ENCODE measurements around the gene BAIAP2.

BAIAP2 gene

DNA sequence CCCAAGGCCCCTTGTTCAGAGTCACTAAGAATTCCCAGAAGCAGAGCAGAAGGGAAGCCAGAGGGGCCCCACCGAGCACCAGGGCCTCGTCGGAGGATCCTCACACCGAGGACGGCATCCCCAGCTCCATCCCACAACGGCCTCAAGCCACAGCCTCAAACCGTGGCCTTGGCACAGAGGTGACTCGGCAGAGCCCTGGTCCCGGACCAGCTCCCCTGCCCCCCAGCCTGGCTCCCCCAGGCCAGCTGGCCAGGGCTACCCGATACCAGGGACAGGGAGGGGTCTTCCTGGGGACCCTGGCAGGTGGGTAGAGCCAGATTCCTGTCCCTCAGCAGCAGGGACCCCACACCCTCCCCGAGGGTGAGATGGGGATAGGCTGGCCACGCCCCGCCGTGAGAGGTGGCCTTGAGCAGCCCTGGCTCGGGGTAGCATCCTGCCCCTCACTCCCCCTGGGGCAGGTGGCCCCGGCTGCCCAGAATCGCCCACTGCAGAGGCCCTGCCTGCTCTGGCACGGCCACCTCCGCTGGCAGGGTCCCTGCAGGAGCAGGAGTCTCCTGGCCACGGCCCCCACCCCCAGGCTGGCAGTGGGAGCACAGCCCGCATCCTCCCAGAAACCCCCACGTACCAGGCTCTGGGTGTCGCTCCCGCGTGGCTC is 124.8 kb downstream of the BAIAP2 start:
- DNase-seq (ENCODE audit: low spot score), result no peak

DNA sequence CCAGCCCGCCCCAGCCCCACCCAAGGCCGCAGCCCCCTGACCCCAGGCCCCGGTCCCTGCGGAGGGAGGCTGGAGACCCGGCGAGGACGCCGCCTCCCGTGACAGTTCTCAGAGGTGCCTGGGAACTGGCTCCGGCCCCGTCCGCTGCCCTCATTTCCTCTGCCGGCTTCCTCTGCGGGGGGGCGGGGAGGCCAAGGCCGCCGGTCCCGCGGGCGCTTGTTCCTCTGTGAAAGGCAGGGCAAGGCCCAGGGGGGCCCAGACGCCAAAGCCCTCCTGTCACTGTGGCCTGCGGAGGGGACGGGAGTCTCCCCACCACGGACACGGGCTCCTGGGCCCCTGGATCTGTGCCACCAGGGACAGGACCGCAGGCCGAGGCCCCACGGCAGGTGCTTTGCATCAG is 125.4 kb downstream of the BAIAP2 start:
- no peak for DNase-seq (ENCODE audit: low spot score)

DNA sequence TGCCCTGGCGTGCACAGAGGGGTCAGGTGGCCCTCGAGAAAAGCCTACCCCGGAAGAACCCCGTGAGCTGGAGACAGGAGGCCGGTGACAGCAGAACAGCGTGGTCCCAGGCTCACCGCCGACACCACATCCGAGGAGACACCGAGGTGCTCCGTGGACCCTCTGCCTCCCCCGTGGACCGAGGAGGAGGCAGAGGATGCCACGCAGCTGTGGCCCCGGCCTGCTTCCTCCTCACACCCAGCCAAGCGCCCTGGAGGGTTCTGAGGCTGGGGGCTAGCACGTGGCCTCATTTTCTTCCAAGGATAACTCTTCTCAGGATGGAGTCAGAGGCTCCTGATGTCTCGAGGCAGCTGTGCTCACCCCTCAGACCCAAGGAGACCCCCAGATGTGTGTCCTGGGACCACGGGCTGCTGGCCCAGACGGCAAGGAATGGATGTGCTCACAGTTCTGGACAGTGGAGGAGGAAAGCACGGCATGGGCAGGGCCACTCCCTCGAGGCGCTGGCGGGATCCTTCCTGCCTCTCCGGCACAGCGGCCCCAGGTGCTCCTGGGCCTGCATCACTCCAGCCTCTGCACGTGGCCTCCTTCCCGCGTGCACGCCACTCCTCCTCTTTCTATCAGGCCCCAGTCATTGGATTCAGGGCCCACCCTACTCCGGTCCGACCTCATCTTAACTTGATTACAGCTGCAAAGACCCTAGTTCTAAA is 125.9 kb downstream of the BAIAP2 start:
- DNase-seq (ENCODE audit: low spot score), result no peak

DNA sequence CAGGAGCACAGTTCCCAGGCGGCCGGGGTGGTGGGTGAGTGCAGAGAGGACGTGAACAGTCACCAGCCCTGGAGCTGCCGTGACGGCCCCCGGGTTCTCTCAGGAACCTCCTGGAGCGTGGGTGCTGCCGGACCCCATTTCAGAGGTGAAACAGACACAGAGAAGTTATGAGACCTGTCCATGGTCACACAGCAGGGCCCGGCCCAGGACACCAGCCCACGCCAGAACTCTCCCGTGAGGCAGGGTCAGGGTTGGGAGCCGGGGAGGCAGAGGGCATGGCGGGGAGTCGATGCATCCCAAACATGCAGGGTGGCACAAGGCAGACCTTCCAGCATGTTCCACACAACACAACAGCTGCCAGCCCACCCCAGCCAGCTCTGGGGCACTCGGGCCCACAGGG is 126.6 kb downstream of the BAIAP2 start:
- DNase-seq (ENCODE audit: low spot score), result no peak

DNA sequence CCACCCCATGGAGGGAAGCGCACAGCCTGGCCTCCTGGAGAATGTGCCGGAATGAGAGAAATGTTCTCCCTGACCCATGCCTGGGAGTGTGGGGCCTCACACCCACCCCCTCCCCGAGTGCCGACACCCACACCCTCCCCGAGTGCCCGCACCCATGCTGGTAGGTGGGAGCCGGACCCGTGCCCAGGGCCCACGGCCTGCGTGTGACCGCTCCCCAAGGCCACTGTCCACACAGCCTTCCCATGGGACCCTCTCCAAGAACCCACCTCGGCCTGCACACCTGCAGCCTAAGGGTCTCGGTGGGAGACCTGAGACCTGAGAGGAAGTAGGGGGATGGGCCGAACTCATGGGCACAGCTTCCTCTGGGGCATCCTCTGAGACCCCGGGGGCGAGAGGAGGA is 127.0 kb downstream of the BAIAP2 start:
- DNase-seq (ENCODE audit: low spot score), result no peak

DNA sequence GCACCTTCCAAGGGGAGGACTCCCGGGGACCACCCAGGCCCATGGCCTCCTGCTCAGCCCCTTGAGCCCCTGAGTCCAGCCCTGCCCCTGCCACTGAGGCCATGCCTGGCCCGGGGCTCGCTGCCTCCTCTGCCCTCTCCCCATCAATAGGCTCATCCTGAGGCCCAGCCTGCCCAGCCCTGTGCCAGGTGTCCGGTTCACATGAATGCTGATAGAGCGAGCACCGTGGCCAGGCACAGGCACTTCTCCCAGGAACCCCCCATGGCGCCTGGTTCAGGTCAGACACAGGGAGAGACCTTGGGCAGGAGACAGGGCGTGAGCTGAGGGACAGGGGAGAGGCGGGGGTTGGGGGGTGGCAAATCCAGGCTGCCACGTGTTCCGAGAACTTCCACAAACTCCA is 127.5 kb downstream of the BAIAP2 start:
- no peak for DNase-seq (ENCODE audit: low spot score)

DNA sequence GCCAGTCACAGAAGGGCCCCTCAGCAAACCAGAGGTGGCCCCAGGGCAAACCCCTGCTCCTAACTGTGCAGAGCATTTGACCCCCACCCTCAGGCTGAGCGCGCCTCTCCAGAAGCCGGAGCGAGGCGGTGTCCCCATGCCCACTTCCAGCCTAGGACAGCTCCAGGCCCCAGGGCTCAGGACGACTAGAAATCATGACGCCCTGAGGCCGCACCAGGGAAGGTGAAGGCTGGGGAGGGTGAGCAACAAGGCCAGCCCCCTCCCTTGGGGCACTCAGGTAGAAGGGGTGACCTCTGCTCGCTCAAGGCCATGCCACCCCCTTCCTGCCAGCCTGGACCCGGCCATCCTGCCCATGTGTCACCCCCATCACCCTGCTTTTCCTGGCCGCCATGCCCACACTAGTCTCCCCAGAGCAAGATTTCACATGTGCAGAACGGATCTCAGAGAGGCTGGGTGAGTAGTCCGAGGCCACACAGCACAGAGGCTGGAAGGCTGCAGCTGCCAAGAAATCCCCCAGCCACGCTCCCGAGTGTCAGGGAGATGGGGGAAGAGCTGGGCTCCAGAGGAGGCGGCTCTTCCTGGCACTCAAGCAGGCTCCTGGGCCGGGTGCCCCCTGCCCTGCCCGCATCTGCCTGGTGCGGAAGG is 128.2 kb downstream of the BAIAP2 start:
- no peak for DNase-seq (ENCODE audit: low spot score)

DNA sequence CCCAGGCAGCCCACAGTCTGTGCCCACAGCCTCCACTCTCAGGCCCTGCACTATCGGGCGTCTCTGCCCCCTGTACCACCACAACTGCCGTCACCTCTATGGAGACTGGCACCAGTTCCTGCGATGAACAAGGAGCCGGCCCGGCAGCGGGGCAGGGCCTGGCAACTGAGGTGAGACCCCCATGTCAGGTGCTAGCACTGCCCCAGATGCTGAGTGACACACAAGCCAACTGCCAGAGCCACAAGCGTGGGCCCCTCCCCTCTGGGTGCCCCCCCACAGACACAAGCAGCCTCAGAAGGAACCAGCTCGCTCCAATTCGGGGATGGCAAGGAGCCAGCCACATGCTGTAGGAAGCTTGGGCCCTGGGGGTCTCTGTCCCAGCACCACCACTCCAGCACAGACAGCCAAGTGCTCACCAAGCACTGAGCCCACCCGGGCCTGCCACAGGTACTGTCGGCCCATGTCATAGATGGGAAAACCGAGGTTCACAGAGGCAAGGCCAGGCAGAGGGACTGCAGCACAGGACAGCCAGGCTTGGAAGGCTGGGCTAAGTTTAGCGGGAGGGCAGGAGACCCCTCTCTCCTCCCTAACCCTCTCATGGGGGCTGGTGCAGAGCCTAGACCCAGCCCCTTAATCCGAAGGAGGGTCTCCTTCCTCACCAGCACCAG is 128.9 kb downstream of the BAIAP2 start:
- DNase-seq (ENCODE audit: low spot score), result no peak

DNA sequence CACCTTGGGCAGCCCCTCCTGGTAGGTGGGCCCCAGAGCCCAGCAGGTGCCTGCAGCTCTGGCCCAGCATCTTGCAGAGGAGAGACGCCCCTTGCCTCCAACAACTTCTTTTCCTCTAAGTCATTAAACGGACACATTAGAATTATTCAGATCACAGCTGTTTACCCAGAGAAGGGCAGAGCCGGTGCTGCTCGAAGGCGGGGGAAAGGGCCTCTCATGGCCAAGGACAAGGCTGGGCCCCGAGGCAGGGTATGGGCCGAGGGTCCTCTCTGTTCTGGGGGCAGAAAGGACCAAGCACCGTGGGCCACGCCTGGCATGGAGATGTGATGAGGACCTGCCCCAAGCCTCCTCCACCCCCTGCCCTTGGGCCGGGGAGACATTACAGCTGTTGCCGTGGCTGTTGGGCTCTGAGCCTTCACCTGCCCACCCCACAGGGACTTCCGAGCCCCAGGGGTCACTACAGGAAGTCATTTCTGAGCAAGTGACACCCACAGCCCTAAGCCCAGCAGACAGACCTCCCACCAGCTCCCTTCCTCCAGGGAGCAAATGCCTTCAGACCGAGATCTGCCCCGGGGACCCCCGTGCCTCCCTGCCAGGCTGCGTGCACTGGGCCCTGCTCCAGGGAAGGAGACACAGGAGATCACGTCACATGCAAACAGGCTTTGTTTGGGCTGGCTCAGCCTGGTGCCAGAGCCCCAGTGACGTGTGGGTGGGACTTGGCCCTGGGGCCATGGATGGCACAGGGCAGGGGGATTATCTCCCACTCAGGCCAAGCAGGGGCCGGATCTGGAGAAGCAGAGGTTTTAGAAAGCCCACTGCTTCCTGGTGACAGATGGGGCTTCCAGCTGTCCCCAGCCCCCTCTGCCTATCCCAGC is 129.7 kb downstream of the BAIAP2 start:
- DNase-seq (ENCODE audit: low spot score), result no peak

DNA sequence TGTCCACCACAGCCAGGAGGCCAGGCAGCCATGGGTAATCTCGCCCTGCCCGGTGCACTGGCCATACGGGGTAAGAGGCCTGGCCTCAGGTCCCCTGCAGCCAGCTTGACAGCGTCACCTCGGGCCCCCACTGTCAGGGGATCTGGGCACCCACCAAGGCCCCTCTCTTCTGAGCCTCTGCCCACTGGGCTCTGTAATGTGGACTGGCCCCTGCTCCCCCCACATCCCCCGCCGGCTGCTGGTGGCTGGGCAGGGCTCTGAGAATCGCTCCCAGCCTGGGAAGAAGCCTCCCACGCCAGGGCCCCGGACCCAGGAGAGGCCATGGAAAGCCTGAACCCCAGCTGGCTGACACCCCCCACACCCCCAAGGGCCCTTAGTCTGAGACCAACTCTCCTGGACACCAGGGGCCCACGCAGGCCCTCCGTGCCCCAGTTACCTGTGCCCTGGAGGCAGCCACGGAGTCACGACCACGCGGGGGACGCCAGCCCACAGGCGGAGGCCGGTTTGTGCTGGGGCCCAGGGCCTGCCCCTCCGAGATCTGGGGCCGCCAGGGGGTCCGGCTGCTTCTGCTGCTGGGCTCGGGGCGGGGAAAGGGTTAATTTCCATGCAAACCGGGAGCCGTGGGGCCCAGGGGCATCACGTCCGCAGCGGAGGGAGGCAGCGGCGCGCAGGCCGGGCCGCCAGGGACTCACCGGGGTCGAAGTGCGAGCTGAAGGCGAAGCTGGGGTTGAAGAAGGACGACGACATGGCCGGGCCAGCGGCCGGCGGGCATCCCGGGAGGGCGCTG is 130.5 kb downstream of the BAIAP2 start, which contains the start of gene PVALEF:
Gene PVALEF (plus strand): TSS at position 262 of the 787 bp plus-strand sequence. CDS start 15,720 bp downstream, outside the sequence.
- DNase-seq (ENCODE audit: low spot score), result peak; percentile 91

DNA sequence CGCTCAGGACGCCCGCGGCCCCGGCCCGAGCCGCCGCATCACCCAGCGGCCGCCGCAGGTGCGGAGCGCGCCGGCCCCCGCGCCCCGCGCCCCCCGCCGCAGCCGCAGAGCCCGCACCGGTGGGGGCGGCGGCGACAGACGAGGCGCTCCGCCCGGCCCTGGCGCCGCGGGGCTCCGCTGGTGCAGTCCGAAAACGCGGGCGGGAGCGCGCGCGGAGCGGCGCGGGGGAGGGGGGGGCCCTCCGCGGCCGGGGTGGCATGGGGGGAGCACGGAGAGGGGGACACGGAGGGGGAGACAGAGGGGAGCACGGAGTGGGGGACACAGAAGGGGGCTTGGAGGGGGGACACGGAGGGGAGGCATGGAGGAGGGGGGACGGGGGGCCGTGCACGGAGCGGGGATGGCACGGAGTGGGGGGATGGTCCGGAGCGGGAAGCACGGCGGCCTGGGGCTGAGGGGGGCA is 131.1 kb downstream of the BAIAP2 start, which contains the start of gene AATK:
Gene AATK (minus strand): TSS at position 189 of the 460 bp plus-strand sequence. CDS start 229 bp downstream, outside the sequence.
- no peak for DNase-seq (ENCODE audit: low spot score)

Measured in HuH-7 (cell line).